ENCODE data around the gene SETSIP.
A peak's percentile ranks its signal among the peaks of the same experiment; 100 is the strongest.
"Not testable (repeated sequence)": the region's sequence is repeated elsewhere in the genome, so short reads cannot be mapped to it uniquely, and the experiment has no call there.

SETSIP gene, protein sequence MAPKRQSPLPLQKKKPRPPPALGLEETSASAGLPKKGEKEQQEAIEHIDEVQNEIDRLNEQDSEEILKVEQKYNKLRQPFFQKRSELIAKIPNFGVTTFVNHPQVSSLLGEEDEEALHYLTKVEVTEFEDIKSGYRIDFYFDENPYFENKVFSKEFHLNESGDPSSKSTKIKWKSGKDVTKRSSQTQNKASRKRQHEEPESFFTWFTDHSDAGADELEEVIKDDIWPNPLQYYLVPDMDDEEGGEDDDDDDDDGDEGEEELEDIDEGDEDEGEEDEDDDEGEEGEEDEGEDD

DNA sequence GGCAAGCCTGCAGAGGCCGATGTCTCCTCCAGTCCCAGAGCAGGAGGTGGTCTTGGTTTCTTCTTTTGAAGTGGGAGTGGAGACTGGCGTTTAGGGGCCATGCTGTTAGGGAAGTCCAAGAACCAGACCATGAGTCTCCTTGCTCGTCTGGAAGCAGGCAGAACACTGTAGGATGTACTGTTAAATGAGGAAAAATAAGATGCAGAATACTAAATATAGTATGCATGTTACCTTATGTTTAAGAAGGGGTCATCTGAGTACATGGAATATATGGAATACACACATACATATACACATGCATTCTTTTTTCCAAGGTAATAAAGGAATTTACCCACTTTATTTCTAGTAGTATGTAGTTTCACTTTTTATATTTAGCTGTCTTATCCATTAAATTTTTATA is at the start of gene SETSIP:
Gene SETSIP, minus strand, starts transcription at position 101 of the 400 bp plus-strand sequence. Its CDS starts 0 bp downstream, at position 101.
- intact Hi-C loops (cut with DNase I), result no loop called here
- DNase-seq, result no peak

DNA sequence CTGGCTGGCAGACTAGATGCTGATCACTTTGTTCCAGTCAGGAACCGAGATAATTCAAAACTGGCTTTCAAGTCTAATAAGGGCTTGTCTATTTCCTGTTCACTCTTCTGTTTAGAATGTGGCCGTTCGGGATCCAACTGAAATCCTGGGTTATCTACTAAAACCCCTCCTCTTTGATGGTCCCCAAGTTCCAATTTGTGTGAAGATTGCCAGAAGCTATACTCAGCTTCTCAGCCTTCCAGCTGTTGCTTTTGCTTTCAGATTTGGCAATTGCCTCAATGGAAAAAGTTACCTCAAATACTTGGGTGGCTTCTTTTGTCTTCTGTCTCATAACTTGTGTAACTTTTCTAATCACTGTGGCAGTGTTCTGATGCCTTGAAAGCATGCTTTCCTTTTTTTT is 48.7 kb upstream of the SETSIP start:
- intact Hi-C loops (cut with DNase I), result no loop called here
- no peak for DNase-seq

DNA sequence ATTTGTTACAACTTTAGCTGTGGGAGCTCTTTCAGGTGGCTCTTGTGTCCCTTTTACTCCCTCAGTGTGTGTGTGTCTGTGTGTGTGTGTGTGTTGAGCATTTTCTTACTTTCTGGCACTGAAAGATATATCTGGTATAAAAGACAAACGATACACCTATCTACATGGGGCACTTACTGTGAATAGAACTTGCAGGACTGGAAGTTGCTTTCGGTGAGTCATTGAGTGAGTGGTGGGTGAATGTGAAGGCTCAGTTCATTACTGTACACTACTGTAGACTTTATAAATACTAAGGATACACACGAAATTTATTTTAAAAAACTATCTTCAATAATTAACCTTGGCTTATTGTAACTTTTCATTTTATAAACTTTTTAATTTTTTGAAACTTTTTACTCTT is 43.6 kb upstream of the SETSIP start:
- intact Hi-C loops (cut with DNase I), result no loop called here
- no peak for DNase-seq

DNA sequence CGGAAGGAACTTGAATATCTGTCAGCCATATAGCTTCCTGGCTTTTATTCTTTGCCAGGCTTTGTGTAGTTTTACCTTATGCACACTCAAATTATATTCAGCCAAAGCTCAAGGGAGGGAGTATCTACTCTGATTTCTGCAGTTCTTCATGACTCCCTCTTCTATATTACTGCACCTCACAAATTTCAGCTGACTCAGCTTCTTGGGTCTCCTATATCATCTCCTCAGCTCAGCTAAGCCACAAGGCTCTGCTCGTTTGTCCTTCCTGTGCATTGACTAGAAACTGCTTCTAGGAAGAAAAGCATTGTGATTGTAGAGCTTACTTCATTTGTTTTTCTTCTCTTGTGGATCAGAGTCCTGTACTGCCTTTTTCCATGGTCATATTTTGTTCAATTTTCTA is 42.3 kb upstream of the SETSIP start:
- DNase-seq, result no peak
- intact Hi-C loops (cut with DNase I), result no loop called here

DNA sequence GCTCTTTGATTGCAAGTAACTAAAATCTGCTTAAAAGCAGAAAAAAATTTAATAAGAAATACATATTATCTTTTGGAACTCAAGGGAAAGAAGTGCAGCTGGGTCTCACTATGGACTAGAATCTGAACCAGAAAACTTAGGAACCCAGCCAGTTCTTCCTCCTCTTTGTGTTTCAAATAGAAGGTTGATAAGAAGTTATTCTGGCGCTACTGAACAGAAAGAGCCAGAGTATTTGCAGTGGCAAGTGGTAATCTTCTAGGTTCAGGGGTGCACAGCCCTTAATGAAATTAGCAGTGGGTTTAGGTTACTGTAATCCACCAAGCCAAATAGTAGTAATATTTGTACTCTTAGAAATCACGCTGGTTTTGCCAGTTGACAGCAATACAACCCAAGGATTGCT is 33.4 kb upstream of the SETSIP start:
- DNase-seq, result no peak
- intact Hi-C loops (cut with DNase I), result no loop called here

DNA sequence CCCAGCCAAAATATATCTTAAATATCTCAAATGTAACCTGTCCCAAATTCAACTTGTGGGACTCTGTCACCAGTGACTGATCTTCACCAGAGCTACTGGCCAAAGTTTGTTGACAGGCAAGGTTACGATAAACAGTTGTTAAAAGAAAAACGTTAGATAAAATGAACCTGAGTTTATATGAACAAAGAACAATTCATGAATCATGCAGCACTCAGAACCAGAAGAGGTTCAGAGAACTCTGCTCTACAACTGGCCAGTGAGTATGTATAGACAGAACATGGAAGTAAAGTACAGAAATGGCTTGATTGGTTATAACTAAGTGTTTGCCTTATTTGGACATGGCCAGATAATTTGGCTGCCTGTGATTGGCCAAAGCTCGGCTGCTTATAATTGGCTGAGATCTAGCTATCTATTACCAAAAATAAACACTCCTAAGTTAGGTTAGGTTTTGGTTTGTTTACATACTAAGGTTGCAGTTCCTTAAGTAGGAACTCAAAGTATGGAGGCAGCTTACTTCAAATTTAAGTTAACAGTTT is 30.4 kb upstream of the SETSIP start:
- intact Hi-C loops (cut with DNase I), result no loop called here
- DNase-seq, result no peak

DNA sequence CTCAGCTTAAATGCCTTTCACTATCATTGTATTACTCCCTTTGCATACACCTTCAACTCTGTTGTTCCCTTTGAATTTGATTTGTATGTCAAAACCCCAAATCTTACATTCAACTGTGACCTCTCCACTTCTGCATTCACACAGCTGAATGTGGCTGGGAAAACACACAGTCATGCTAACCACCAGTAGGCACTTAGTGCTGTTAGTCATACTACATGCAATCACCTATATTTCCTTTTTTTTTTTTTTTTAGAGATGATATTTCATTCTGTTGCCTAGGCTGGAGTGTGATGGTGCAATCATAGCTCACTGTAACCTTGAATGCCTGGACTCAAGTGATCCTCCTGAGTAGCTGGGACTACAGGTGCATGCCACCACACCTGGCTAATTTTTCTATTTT is 21.1 kb upstream of the SETSIP start:
- no peak for DNase-seq
- intact Hi-C loops (cut with DNase I), result no loop called here

DNA sequence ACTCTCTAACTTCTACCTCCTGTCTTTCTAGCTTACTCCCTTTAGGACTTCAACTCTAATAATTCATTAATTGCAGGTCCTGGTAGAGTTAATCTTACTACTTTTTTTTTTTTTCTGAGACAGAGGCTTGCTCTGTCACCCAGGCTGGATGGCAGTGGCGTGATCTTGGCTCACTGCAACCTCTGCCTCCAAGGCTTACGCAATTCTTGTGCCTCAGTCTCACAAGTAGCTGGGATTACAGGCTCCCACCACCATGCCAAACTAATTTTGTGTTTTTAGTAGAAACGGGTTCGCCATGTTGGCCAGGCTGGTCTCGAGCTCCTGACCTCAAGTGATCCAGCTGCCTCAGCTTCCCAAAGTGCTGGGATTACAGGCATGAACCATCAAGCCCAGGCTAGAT is 20.7 kb upstream of the SETSIP start:
- DNase-seq, result peak in 1 of 42 donors; percentile 41
- intact Hi-C loops (cut with DNase I), result no loop called here

DNA sequence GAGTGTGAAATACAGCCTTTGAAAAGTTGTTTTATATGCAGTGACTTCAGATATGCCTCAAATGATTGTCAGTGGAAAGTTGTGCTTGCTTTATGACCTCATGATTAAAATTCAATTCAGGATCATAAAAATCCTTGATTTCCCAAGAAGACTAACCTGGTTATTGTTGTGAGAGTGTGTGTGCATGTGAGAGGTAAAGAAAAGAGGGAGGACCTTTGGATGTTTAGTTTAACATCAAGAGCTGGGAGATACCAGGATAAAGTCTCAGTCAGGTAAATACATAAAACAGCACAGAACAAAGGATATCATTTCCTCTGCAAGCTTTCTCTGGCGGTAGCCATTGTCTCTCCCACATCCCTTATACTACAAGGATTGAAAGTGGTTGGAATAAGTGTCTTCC is 19.4 kb upstream of the SETSIP start:
- no peak for DNase-seq
- intact Hi-C loops (cut with DNase I), result no loop called here

DNA sequence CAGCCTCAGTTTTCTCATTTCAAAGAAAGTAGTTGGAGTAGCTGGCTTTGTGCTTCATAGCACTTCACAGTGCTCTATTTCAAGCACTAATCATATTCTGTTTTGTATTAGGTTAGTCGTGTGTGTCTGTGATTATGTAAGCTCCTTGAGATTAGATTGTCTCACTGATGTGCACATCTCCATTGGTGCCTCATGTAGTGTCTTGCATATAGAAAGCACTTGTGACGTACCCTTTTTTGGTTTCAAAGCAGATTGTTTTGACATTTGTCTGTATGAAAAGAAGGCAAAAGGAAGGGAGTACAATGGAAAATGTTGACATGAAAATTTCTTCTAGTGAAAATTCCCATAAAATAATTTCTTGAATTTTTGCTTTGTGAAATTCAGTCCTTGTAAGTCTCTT is 18.9 kb upstream of the SETSIP start:
- peak in 2 of 42 donors; percentile 13 to 21 for DNase-seq
- intact Hi-C loops (cut with DNase I), result no loop called here

DNA sequence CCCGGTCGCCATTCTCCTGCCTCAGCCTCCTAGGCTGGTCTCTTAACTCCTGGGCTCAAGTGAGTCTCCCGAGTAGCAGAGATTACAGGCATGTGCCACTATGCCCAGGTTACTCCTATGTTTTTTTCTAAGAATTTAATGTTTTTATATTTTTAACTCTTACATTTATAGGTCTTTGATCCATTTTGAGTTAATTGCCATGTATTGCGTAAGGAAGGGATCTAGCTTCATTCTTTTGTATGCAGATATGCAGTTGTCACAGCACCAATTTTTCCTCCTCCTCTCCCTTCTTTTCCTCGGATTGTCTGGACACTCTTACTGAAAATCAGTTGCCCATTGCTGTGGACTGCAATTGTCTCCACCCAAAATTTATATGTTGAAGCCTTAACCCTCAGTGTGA is 16.4 kb upstream of the SETSIP start:
- no peak for DNase-seq
- intact Hi-C loops (cut with DNase I), result no loop called here

DNA sequence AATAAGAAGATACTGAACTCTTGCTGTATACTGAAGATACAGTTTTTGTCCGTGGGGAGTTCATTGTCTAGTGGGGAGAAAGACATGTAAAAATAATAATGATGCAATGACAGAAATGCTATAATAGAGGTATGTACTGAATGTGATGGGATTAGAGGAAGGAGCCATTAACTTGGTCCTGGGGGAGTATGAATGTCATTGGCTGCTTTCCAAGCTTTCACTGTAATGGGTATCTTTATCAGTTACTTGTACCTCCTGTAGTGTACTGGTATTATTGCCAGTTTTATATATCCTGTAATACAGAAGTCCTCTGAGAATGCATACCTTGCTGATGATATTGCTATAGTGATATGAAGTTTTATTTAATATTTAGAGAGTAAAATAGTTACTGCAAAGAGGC is 12.3 kb upstream of the SETSIP start:
- no peak for DNase-seq
- intact Hi-C loops (cut with DNase I), result no loop called here

DNA sequence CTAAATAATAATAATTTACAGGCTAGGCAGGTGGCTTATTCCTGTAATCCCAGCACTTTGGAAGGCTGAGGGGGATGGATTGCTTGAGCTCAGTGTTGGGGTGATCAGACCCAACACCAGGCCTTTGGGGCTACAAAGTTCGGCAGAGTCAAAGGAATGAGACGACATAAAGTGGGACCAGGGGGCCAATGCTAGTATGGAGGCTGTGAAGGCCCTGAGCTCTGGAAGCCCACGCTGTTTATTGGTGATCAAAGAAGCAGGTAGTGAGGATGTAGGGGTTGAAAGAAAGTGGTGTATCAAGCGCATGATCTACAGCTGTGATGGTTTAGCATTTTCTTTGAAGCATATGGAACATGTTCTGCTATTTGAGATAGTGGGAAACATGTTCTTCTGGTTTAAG is 10.5 kb upstream of the SETSIP start:
- intact Hi-C loops (cut with DNase I), result no loop called here
- no peak for DNase-seq

DNA sequence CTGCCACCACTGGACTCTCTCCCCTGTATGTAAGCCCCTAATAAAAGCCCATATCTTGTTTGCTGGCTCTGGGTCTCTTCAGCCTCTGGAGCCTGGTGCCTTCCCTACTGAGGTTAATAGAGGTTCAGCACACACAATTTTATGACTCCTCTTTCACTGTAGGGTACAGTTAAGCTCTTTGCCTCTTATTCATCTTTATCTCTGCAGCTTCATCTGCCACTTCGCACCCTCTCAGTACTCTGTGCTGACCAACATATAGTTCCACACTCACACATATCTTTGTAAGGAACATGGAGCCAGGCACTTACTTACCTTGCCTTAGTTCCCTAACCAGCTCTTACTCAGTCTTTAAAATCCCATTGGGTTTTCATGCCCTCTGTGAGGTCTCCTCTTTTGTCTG is 9.4 kb upstream of the SETSIP start:
- intact Hi-C loops (cut with DNase I), result no loop called here
- no peak for DNase-seq

DNA sequence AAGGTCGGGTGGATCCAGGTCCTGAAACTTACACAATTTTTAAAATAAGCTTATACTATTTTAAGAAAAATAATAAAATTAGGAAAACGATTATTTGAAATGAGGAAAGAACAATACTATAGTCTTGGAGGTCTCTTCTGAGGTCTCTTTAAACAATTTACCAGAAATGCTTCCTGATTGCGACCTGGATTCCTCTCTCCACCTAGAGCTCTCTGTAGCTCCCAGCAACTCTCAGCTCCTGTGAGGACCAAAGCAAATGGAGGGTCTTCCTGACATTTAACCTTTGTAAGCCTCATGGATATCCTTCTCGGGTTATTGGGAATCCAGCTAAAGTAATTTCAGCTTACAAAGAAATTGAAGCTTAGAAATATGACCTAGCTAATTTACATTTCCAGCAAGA is 5.8 kb upstream of the SETSIP start:
- no peak for DNase-seq
- intact Hi-C loops (cut with DNase I), result no loop called here

DNA sequence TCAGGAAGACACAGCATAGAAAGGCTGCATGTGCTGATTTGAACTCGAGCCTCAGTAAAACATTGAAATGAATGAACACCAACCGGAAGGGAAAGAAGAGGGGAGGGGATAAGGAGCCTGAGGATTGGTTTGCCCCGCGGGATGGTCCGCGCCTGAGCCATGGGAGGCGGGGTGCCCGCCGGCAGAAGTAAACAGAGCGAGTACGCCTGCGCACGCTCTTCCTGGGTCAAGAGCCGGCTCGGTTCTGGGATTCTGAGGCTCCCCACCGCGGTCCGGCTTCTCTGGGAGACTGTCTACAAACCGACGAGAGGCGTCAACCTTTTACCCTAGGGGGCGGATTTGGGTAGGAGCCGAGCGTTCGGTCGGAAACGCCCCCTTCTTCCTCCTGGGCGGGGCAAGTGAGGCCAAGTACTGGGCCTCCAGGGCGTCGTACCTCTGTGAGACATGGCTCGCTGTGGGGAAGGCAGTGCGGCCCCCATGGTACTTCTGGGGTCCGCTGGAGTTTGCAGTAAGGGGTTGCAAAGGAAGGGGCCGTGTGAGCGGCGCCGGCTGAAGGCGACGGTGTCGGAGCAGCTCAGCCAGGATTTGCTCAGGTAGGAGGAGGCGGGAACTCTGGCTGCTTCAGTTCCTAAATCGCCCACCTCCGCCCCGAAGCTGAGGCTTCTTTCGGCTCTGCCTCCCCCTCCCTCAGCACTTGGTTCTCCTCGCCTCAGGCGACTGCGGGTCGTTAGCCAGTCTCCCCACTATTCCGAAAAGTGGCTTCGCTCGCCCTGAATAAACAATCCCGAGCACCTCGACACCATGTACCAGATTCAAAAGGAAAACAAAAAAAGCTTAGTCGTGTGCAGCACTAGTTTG is 5.1 kb upstream of the SETSIP start, which contains the start of gene BTBD8:
Gene BTBD8, plus strand, starts transcription at position 218 of the 858 bp plus-strand sequence. Its CDS starts 227 bp downstream, at position 445.
- peak; percentile 62 to 91 (median 82) for DNase-seq
- intact Hi-C loops (cut with DNase I), result no loop called here

DNA sequence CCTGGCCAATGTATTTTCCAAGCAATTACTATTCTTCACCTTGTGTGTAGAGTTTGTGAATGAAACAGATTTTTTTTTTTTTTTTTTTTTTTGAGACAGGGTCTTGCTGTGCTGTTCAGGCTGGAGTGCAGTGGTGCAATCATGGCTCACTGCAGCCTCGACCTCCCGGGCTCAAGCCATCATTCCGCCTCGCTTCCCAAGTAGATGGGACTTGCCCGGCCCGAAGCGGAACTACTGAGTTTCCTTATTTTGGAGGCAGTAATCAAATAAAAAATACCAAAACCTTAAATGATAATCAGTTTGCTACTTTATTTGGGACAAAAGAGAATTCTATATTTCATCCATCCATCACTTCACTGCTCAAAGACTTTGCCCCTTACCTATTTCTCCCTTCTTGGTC is 4.2 kb upstream of the SETSIP start:
- DNase-seq, result peak in 1 of 42 donors; percentile 54
- intact Hi-C loops (cut with DNase I), result no loop called here

DNA sequence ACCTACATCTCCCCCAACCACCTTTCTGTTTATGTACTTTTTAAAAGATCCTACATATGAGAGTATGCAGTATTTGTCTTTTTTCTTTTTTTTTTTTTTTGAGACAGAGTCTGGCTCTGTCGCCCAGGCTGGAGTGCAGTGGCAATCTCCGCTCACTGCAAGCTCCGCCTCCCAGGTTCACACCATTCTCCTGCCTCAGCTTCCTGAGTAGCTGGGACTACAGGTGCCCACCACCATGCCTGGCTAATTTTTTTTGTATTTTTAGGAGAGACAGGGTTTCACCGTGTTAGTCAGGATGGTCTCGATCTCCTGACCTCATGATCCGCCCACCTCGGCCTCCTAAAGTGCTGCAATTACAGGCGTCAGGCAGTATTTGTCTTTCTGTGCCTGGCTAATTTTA is 2.9 kb upstream of the SETSIP start:
- intact Hi-C loops (cut with DNase I); DNase-seq: not testable (repeated sequence)

DNA sequence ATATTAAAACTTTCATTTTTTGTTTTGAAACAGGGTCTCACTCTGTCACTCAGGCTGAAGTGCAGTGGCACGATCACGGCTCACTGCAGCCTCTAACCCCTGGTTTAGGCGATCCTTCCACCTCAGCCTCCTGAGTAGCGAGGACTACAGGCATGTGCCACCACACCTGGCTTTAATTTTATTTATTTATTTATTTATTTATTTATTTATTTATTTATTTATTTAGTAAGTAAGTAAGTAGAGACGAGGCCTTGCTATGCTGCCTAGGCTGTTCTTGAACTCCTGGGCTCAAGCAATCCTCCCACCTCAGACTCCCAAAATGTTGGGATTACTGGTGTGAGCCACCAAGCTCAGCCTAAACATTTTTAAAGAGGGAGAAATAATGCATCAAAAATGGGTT is 1.2 kb upstream of the SETSIP start:
- intact Hi-C loops (cut with DNase I), result no loop called here

DNA sequence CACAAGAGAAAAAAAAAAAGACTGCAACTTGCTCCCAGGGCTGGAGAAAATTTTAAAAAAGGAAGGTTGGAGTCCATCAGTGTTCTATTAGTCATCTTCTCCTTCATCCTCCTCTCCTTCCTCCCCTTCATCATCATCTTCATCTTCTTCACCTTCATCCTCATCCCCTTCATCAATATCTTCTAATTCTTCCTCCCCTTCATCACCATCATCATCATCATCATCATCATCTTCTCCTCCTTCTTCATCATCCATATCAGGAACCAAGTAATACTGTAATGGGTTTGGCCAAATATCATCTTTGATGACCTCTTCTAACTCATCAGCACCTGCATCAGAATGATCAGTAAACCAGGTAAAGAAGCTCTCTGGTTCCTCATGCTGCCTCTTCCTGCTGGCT is 765 bp downstream of the SETSIP start:
- DNase-seq; intact Hi-C loops (cut with DNase I): not testable (repeated sequence)

More for the DNA sequence above, 1.2 kb upstream of the SETSIP start:
- no peak for DNase-seq
